Thymus (tissue), 11 donors: ENCODE results near the gene TMEM184B. TPM values are rescaled to one million over a fixed set of nuclear protein-coding genes. Genes with fewer than 3 reads are reported as not detected.
A peak's percentile ranks its signal among the peaks of the same experiment; 100 is the strongest.

ENCODE experiments used
- DNase-seq, 9 donors: peaks; one replicate each; pipeline ENCODE4 v3.0.0-alpha.2; 2013; ENCODE audit warnings: low spot score in 9 of 9, low read depth in 6 of 9, missing footprints in 1 of 9
- H3K27ac ChIP-seq, 2 donors: one replicate each; pipeline ENCODE4 v1.5.1; 2013; ENCODE audit warnings: control low read depth in 1 of 2, low read depth in 1 of 2, low read length in 1 of 2, mild to moderate bottlenecking in 1 of 2, moderate library complexity in 1 of 2
- H3K27me3 ChIP-seq, 2 donors: one replicate each; pipeline ENCODE4 v1.5.1; 2013; ENCODE audit warnings: low read length in 1 of 2; ENCODE audit not compliant: control insufficient read depth in 2 of 2, insufficient read depth in 1 of 2
- H3K36me3 ChIP-seq, 2 donors: one replicate each; pipeline ENCODE4 v1.5.1; 2013; ENCODE audit warnings: low read length in 1 of 2, mild to moderate bottlenecking in 1 of 2, moderate library complexity in 1 of 2; ENCODE audit not compliant: control insufficient read depth in 2 of 2, insufficient read depth in 2 of 2
- H3K4me1 ChIP-seq, 2 donors: one replicate each; pipeline ENCODE4 v1.5.1; 2013; ENCODE audit warnings: low read length in 2 of 2; ENCODE audit not compliant: control insufficient read depth in 2 of 2, insufficient read depth in 2 of 2
- H3K4me3 ChIP-seq, 2 donors: one replicate each; pipeline ENCODE4 v1.5.1; 2013; ENCODE audit warnings: low read length in 2 of 2, control low read depth in 1 of 2, mild to moderate bottlenecking in 1 of 2
- H3K9me3 ChIP-seq, 2 donors: one replicate each; pipeline ENCODE4 v1.5.1; 2013; ENCODE audit warnings: low read length in 1 of 2, mild to moderate bottlenecking in 1 of 2; ENCODE audit not compliant: control insufficient read depth in 2 of 2, insufficient read depth in 1 of 2
- WGBS: extraction: QIAGEN DNeasy Blood & Tissue Kit; methylation state at CpG from one replicate; pipeline ENCODE4 v1.1.7; 2013; 5-methylcytosine and 5-hydroxymethylcytosine counted together
- polyA plus RNA-seq: library from polyadenylated mRNA; stranded (reverse); fragments of 200-250 nt; gene quantifications from one replicate; pipeline ENCODE4 v1.2.3, GENCODE V29; 2013
- total RNA-seq: library from RNA; stranded (reverse); fragments of 120-200 nt; gene quantifications from one replicate; pipeline ENCODE4 v1.2.4, GENCODE V29; 2013
- donor health status: healthy.

The TMEM184B gene
- total and polyA plus RNA-seq, 2 donors = 2.7 to 11.2 TPM

DNA sequence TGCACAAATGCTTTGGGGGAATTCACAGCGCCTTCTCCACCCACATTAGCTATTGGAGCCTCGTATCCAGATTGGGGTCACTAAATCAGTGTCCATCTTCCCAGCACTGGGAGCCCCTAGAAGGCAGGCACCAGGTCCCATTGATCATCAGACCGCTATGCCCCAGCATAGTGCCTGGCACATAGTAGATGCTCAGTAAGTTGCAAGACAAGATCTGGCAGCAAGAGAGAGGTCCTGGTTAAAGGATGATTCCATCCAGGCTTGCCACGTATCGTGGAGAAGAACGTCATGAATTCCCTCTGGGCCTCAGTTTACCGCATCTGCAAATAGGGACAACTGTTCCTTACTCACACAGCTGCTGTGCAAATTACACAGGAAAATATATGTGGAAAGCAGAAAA lies 1.7 kb downstream of the TMEM184B start:
- Histone ChIP-seq H3K9me3 (no peaks in the 10 kb centered on the region), H3K4me3 (no peak overlapping the region), H3K27me3 (peaks cover 0 to 11% of the 10 kb centered on the region in 2 donors), H3K4me1 (peaks cover 12 to 33% of the 10 kb centered on the region in 2 donors), H3K27ac (no peak overlapping the region), H3K36me3 (no peaks in the 10 kb centered on the region)
- WGBS = 98% methylated on average over 7 of the region's 7 CpGs
- no peak for DNase-seq

DNA sequence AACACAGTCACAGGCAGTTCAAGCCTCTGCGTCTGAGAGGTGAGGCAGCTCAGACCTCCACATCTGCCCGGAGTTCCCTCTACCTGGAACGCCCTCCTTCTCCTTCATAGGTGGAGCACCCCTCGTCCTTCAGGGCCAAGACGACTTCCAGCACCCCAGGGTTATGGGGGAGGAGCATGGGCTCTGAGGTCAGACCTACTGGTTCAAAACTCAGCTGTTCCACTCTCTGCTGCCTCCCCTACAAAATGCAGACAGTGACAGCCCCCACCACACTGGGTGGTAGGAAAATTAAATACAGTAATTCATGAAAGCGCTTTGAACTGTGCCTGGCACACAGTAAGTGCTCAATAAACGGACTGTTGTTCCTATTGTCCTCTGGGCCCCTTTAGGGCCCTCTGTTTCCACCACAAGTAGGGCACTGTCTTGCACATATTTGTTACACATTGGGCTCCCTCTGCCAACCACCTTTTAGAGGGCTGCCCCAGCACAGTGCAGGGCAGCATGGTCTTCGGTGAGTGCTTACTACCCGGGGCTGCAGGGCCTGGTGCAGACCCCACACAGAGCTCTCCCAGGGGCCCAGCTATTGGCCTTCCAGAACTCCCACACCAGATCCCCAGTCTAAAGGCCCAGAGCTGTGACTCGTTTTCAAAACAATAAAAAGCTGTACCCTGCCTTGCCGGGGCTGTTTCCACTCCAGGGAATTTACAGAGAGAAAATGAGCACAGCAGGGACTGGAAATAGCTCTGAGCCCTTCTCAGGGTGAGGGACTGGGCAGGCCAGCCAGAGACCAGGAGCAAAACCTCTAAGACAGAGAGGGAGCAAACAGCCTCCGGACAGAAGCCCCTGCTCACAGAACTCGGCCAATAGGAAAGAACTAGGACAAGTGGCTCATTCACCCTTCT lies 2.5 kb downstream of the TMEM184B start:
- Histone ChIP-seq H3K27me3 (peaks cover 0 to 11% of the 10 kb centered on the region in 2 donors), H3K36me3 (no peaks in the 10 kb centered on the region), H3K27ac (no peak overlapping the region), H3K9me3 (no peaks in the 10 kb centered on the region), H3K4me3 (no peak overlapping the region), H3K4me1 (peaks cover 13 to 38% of the 10 kb centered on the region in 2 donors)
- 96% methylated on average over 13 of the region's 13 CpGs for WGBS
- no peak for DNase-seq

DNA sequence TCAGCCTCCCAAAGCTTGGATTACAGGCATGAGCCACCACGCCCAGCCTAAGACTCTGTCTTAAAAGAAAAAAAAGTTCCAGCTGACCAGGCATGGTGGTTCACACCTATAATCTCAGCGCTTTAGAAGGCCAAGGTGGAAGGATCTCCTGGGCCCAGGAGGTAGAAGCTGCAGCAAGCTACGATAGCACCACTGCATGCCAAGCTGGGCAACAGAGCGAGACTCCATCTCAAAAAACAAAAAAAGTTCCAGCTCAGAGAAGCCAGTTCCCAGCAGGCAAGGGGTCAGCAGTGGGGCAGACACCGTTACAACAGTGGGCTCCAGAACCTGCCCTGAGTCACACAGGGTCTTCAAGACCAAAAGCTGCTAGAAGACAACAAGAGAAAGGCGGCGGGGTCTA lies 3.3 kb downstream of the TMEM184B start:
- H3K27me3 ChIP-seq = peaks cover 0 to 11% of the 10 kb centered on the region in 2 donors
- no peaks in the 10 kb centered on the region for H3K9me3 ChIP-seq
- no peak overlapping the region for H3K27ac ChIP-seq
- H3K4me1 ChIP-seq = peaks cover 13 to 38% of the 10 kb centered on the region in 2 donors
- no peaks in the 10 kb centered on the region for H3K36me3 ChIP-seq
- no peak for DNase-seq
- 97% methylated on average over 7 of the region's 7 CpGs for WGBS
- H3K4me3 ChIP-seq = no peak overlapping the region

DNA sequence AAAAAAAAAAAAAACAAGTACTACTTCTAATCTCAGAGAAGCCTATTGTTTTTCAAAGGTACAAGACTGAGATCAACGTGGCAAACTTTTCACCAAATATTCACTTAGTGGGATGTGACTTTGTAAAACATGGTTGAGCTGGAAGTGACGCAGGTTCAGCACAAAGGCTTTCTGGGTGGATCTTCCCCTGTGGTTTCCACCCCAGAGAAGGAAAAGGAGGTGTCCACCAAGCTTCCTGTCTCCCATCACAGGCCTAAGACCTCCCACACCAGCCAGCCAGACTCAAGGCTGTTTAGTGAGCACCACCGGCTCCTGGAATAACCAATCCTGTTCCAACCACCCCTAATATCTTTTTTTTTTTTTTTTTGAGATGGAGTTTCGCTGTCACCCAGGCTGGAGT lies 5.7 kb downstream of the TMEM184B start:
- Histone ChIP-seq H3K36me3 (peaks cover 0 to 5% of the 10 kb centered on the region in 2 donors), H3K27me3 (peaks cover 0 to 7% of the 10 kb centered on the region in 2 donors), H3K9me3 (no peaks in the 10 kb centered on the region), H3K4me1 (peaks cover 13 to 31% of the 10 kb centered on the region in 2 donors), H3K27ac (no peak overlapping the region), H3K4me3 (no peak overlapping the region)
- WGBS = 56% methylated on average over 4 of the region's 4 CpGs
- DNase-seq = peak in 3 of 9 donors; percentile 17 to 62 (median 28)

DNA sequence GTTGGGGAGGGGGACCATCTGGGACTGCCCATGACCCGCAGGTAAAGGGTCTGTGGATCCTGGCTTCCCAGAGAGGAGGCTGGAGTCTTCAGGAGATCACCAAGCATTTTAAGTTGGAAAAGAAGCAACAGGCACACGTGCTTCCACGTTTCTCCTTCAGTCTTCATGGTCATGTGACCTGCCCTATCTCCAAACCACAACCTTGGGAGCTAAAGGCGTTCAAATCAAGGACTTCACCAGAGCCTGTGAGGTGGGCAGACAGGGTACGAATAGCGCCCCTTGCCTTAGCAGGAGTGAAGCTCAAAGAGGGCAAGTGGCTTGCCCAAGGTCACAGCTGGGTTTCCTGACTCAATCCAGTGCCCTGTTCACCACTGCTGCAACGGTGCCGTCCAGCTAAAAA lies 6.7 kb downstream of the TMEM184B start:
- DNase-seq = peak in 2 of 9 donors; percentile 6 to 29
- no peaks in the 10 kb centered on the region for H3K27me3 ChIP-seq
- WGBS = 30% methylated on average over 8 of the region's 8 CpGs

DNA sequence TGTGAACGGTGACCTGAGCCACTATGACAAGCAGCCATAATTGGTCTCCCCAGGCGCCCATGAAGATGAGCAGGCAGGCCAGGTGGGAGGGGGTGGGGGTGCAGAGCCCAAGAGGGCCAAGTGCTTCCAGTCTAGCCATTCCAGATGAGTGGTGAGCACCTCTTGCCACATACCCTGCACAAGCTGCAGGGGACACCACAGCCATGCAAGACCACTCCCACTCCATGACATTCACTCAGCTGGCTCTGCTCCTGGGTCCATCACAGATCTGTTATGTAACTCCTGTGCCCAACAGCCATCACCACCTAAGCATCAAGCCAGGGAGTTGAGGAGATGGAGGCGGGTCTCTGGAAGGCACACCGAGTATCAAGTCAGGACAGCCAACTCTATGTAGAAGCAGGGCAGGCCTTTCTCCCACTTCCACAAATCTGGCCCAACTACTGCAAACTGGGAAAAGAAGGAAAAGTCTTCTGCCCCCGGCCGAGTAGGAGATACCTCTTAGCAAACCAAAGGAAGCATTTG lies 8.4 kb downstream of the TMEM184B start:
- Histone ChIP-seq H3K4me1 (peaks cover 6 to 21% of the 10 kb centered on the region in 2 donors), H3K27me3 (no peaks in the 10 kb centered on the region), H3K27ac (no peak overlapping the region), H3K9me3 (peaks cover 0 to 3% of the 10 kb centered on the region in 2 donors), H3K36me3 (peaks cover 0 to 5% of the 10 kb centered on the region in 2 donors), H3K4me3 (no peak overlapping the region)
- WGBS = 96% methylated on average over 6 of the region's 6 CpGs
- no peak for DNase-seq

More for the DNA sequence above, 6.7 kb downstream of the TMEM184B start:
- Histone ChIP-seq H3K4me3 (no peak overlapping the region), H3K9me3 (peaks cover 0 to under 1% of the 10 kb centered on the region in 2 donors), H3K27ac (no peak overlapping the region), H3K4me1 (peaks cover 6 to 23% of the 10 kb centered on the region in 2 donors), H3K36me3 (peaks cover 0 to 5% of the 10 kb centered on the region in 2 donors)

DNA sequence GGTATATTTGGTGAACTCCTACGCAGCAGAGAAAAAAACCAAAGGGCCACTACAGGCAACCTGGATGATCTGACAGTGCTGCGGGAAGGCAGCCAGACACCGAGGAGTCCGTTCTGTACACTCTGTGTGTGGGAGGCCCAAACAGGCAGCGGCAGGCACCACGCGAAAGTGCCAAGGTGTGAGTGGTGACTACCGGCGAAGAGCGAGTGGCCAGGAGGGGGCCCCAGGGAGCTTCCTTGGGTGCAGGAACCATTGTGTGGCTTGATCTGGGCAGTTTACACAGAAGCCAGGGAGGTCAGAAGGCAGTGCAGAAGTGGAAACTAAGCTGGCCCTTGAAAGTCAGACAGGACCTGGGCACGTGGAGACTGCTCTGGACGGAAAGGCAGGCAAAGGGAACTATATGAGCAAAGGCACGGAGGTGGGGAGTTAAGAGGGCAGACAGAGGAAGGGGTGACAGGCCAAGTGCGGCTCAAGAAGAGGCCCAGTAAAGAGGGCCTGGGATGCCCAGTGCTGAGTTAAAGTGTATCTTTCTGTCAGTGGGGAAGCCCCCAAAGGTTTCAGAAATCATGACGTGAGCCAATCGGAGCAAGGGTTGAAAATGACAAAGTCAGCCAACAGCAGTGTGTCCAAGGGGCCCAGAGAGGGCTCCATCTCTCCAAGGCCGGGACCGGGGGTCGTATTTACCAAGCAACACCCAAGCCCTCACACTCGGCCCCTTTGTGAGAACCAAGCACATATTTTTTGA lies 10.6 kb downstream of the TMEM184B start:
- Histone ChIP-seq H3K27ac (no peak overlapping the region), H3K4me1 (peaks cover 6 to 20% of the 10 kb centered on the region in 2 donors), H3K27me3 (no peaks in the 10 kb centered on the region), H3K4me3 (no peak overlapping the region), H3K36me3 (peaks cover 0 to 5% of the 10 kb centered on the region in 2 donors), H3K9me3 (peaks cover 0 to 3% of the 10 kb centered on the region in 2 donors)
- WGBS = 89% methylated on average over 20 of the region's 20 CpGs
- DNase-seq = peak in 1 of 9 donors; percentile 25

DNA sequence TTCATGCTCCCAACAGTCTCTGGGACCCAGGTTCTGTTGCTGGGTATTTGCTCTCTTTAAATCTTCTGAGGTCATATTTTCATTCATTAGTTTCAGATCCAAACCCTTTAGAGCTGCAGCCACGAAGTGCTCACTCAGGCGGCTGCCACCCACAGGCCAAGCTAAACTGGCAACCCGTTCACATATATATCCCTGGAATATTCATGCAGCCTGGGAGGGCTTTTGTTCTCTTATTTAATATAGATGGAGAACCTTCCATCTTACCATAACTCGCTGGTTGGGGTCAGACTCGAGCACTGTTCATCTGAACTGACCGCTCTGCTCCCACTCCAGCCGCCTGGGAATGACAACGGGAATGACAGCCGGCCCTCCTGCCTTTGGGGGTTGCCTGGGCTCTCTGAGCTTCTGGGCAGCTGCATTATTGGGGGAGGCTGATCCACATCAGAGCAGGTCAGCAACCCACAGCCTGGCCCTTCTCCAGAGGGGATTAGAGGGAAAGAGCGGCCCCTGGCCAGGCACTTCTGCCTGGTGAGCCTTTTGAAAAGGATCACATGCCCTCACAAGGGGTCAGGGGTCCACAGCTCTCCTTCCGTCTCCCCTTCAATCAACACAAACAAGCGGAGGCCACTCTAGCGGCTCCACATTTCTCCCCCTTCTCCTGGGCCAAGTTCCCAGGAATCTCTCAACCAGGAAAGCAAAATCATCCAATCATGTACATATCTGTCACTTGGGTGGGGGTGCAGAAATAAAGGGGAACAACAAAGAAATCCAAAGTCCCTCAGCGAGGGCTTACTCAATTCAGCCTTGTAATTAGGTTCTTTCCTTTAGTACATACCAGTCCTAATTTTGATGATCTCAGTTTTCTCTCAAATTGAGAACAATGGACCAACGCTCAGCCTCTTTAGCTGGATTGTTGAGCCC lies 11.8 kb downstream of the TMEM184B start:
- no peak for DNase-seq
- H3K27ac ChIP-seq = peak overlapping the region in 1 of 2 donors; percentile 17
- H3K36me3 ChIP-seq = peaks cover 0 to 5% of the 10 kb centered on the region in 2 donors
- WGBS = 93% methylated on average over 15 of the region's 15 CpGs
- H3K4me1 ChIP-seq = peaks cover under 1 to 9% of the 10 kb centered on the region in 2 donors
- no peaks in the 10 kb centered on the region for H3K27me3 ChIP-seq
- H3K4me3 ChIP-seq = no peak overlapping the region
- peaks cover 0 to 3% of the 10 kb centered on the region in 2 donors for H3K9me3 ChIP-seq
